Spleen (tissue), 11 donors: ENCODE results near the gene FRYL. TPM values are rescaled to one million over a fixed set of nuclear protein-coding genes. Genes with fewer than 3 reads are reported as not detected.
"Not testable (repeated sequence)": the region's sequence is repeated elsewhere in the genome, so short reads cannot be mapped to it uniquely, and the experiment has no call there.

Experiments
- DNase-seq: peaks from one replicate; pipeline ENCODE4 v3.0.0-alpha.2; 2020
- H3K27ac ChIP-seq, 8 donors: fragments of 200-600 bp; sonication (generic) in 7 of 8; 1 replicate in 4 of 8; 2 replicates in 4 of 8; pipeline versions ENCODE4 v1.5.0 to v1.8.0; 2016 to 2021; ENCODE audit warnings: inconsistent platforms in 4 of 8, mild to moderate bottlenecking in 4 of 8, moderate library complexity in 1 of 8
- H3K27me3 ChIP-seq, 7 donors: fragments of 200-600 bp; sonication (generic) in 6 of 7; replicated peaks in 1 of 7; 1 replicate in 4 of 7; 2 replicates in 3 of 7; pipeline versions ENCODE4 v1.5.0 to v1.8.0; 2016 to 2021; ENCODE audit warnings: inconsistent platforms in 3 of 7, mild to moderate bottlenecking in 1 of 7
- H3K36me3 ChIP-seq, 6 donors: fragments of 200-600 bp; sonication (generic) in 5 of 6; 1 replicate in 4 of 6; 2 replicates in 2 of 6; pipeline versions ENCODE4 v1.5.0 to v1.8.0; 2016 to 2021; ENCODE audit warnings: inconsistent platforms in 2 of 6
- H3K4me1 ChIP-seq, 6 donors: fragments of 200-600 bp; sonication (generic) in 5 of 6; 1 replicate in 3 of 6; 2 replicates in 3 of 6; pipeline versions ENCODE4 v1.5.0 to v1.8.0; 2016 to 2021; ENCODE audit warnings: inconsistent platforms in 3 of 6
- H3K4me3 ChIP-seq, 8 donors: fragments of 200-600 bp; sonication (generic) in 7 of 8; 1 replicate in 4 of 8; 2 replicates in 4 of 8; pipeline versions ENCODE4 v1.5.0 to v1.8.0; 2016 to 2021; ENCODE audit warnings: inconsistent platforms in 4 of 8, mild to moderate bottlenecking in 4 of 8, moderate library complexity in 2 of 8
- H3K9me3 ChIP-seq, 8 donors: fragments of 200-600 bp; sonication (generic) in 7 of 8; 1 replicate in 4 of 8; 2 replicates in 4 of 8; pipeline versions ENCODE4 v1.5.0 to v1.8.0; 2016 to 2021; ENCODE audit warnings: inconsistent platforms in 4 of 8
- CTCF ChIP-seq, 11 experiments: fragments of 200-600 bp in 7 of 11; fragments of 450-650 bp in 4 of 11; sonication (generic) in 4 of 11; IDR thresholded peaks in 8 of 11; conservative IDR thresholded peaks in 3 of 11; 1 replicate in 7 of 11; 2 replicates in 4 of 11; pipeline versions ENCODE4 v1.4.0 to v1.8.0; 2016 to 2021; ENCODE audit warnings: antibody characterized with exemption in 11 of 11, inconsistent platforms in 4 of 11, mild to moderate bottlenecking in 1 of 11
- POLR2A ChIP-seq, 3 donors: fragments of 450-650 bp; IDR thresholded peaks; one replicate each; pipeline ENCODE4 v1.5.1; 2017; ENCODE audit warnings: antibody characterized with exemption in 3 of 3, mild to moderate bottlenecking in 1 of 3
- POLR2AphosphoS5 ChIP-seq, 3 donors: sonication (generic); formaldehyde crosslinking; IDR thresholded peaks; one replicate each; pipeline ENCODE4 v1.5.1; 2017; ENCODE audit warnings: antibody characterized with exemption in 3 of 3
- WGBS, 5 donors: extraction: QIAGEN DNeasy Blood & Tissue Kit in 3 of 5; methylation state at CpG; one replicate each; pipeline versions ENCODE4 v1.1.5 to v1.1.7; 2013 to 2018; 5-methylcytosine and 5-hydroxymethylcytosine counted together
- intact Hi-C: fragments of 100-400 bp; cut with DNase I; formaldehyde crosslinking; loops from one replicate; pipeline ENCODE4 v1.15.0; 2023; ENCODE audit warnings: low total_unique reads
- polyA plus RNA-seq, 3 donors: library from polyadenylated mRNA; stranded (reverse); fragments of 200-250 nt; gene quantifications; one replicate each; pipeline ENCODE4 v1.2.1, GENCODE V29; 2013
- total RNA-seq, 7 donors: library from RNA; depleted of rRNA in 3 of 7; stranded (reverse); fragments of >200 nt in 3 of 7; fragmentation: NEBNext Ultra II Directional in 4 of 7; extraction: Animal tissue kit (Norgen Biotek cat#: 25700) in 4 of 7; gene quantifications; one replicate each; pipeline versions ENCODE4 v1.1.0 to v1.2.1, GENCODE V29; 2016 to 2021
- donor health status: healthy with polysubstance abuse.
- donor health status: DM: no; HTN: no; CAD: no; lungs with moderate emphysema.
- donor health status: DM: no; HTN: no; CAD: no.
- donor health status: Bipolar disorder and iron deficiency.
- donor health status: healthy.
- donor health status: DM: no; HTN: no; CAD: no.
- donor health status: DM: yes; HTN: yes; CAD: no.

Gene FRYL
- total and polyA plus RNA-seq, 10 donors: 14.2 to 118 (median 94.9) TPM

- H3K27ac ChIP-seq: peak overlapping the region in 3 of 8 donors; percentile 16 to 52 (median 39)
- peaks cover 2 to 76% (median 34%) of the 10 kb centered on the region in 6 donors for H3K4me1 ChIP-seq
- no peak for DNase-seq
- intact Hi-C loops: loop anchor here (10.0 kb wide), 1 partner anchor 109 kb away; no protein-coding TSS in a partner anchor
- no peaks in the 10 kb centered on the region for H3K9me3 ChIP-seq
- no peak overlapping the region for H3K4me3 ChIP-seq
- H3K36me3 ChIP-seq: no peaks in the 10 kb centered on the region
- 3 to 38% (median 9%) methylated on average over 1 of the region's 1 CpG for WGBS, 5 donors
- H3K27me3 ChIP-seq: no peaks in the 10 kb centered on the region
- no peak for TF ChIP-seq POLR2A (IDR thresholded peaks at IDR 0.05)
- no peak for TF ChIP-seq POLR2AphosphoS5 (IDR thresholded peaks at IDR 0.05)
- no peak for TF ChIP-seq CTCF (IDR thresholded peaks at IDR 0.05 in 8 of 11, conservative IDR thresholded peaks at IDR 0.05 in 3 of 11)
Measured at GRCh38 chr4:48683784-48684666, 96.1 kb downstream of the FRYL start.

- H3K9me3 ChIP-seq, H3K36me3 ChIP-seq, H3K27ac ChIP-seq, DNase-seq, H3K4me3 ChIP-seq, H3K27me3 ChIP-seq: not testable (repeated sequence)
- intact Hi-C loops: loop anchor here (10.0 kb wide), 1 partner anchor 108 kb away; no protein-coding TSS in a partner anchor
- H3K4me1 ChIP-seq: peaks cover 2 to 64% (median 26%) of the 10 kb centered on the region in 6 donors
- 85 to 97% (median 86%) methylated on average over 3 of the region's 3 CpGs for WGBS, 5 donors
Measured at GRCh38 chr4:48682870-48683269, 97.2 kb downstream of the FRYL start.

GRCh38 chr4:48681856-48682255, 98.2 kb downstream of the FRYL start:
- no peak overlapping the region for H3K4me3 ChIP-seq
- no peaks in the 10 kb centered on the region for H3K9me3 ChIP-seq
- H3K27ac ChIP-seq: no peak overlapping the region
- H3K27me3 ChIP-seq: no peaks in the 10 kb centered on the region
- peak in 7 of 11 experiments; percentile 16 to 44 (median 36) for TF ChIP-seq CTCF (IDR thresholded peaks at IDR 0.05 in 8 of 11, conservative IDR thresholded peaks at IDR 0.05 in 3 of 11)
- no peak for TF ChIP-seq POLR2A (IDR thresholded peaks at IDR 0.05)
- TF ChIP-seq POLR2AphosphoS5 (IDR thresholded peaks at IDR 0.05): no peak
- DNase-seq: no peak
- H3K4me1 ChIP-seq: peaks cover 2 to 56% (median 22%) of the 10 kb centered on the region in 6 donors
- H3K36me3 ChIP-seq: no peaks in the 10 kb centered on the region
- intact Hi-C loops: loop anchor here (10.0 kb wide), 1 partner anchor 107 kb away; no protein-coding TSS in a partner anchor

GRCh38 chr4:48680848-48681568, 99.1 kb downstream of the FRYL start:
- peaks cover 2 to 49% (median 21%) of the 10 kb centered on the region in 6 donors for H3K4me1 ChIP-seq
- no peak overlapping the region for H3K4me3 ChIP-seq
- intact Hi-C loops: loop anchor here (10.0 kb wide), 1 partner anchor 106 kb away; no protein-coding TSS in a partner anchor
- H3K9me3 ChIP-seq: no peaks in the 10 kb centered on the region
- no peak for TF ChIP-seq POLR2AphosphoS5 (IDR thresholded peaks at IDR 0.05)
- no peak for TF ChIP-seq CTCF (IDR thresholded peaks at IDR 0.05 in 8 of 11, conservative IDR thresholded peaks at IDR 0.05 in 3 of 11)
- TF ChIP-seq POLR2A (IDR thresholded peaks at IDR 0.05): no peak
- DNase-seq: no peak
- H3K36me3 ChIP-seq: peaks cover 0 to 5% (median 0%) of the 10 kb centered on the region in 6 donors
- WGBS, 5 donors: 83 to 90% (median 87%) methylated on average over 12 of the region's 12 CpGs
- no peaks in the 10 kb centered on the region for H3K27me3 ChIP-seq
- no peak overlapping the region for H3K27ac ChIP-seq
